Transverse colon (tissue), 4 donors: ENCODE results near the gene APOD. TPM values are rescaled to one million over a fixed set of nuclear protein-coding genes. Genes with fewer than 3 reads are reported as not detected.
"Not testable (repeated sequence)": the region's sequence is repeated elsewhere in the genome, so short reads cannot be mapped to it uniquely, and the experiment has no call there.

Experiments used
- DNase-seq: peaks from one replicate; pipeline ENCODE4 v3.0.0-alpha.2; 2019
- H3K27ac ChIP-seq, 4 donors: fragments of 200-600 bp; sonication (generic); 2 replicates each; pipeline ENCODE4 v1.5.1; 2016 to 2018; ENCODE audit warnings: inconsistent platforms in 4 of 4
- H3K27me3 ChIP-seq: fragments of 200-600 bp; sonication (generic); 2 replicates; pipeline ENCODE4 v1.5.1; 2017; ENCODE audit warnings: inconsistent platforms
- H3K36me3 ChIP-seq, 4 donors: fragments of 200-600 bp; sonication (generic); 2 replicates each; pipeline ENCODE4 v1.5.1; 2017 to 2019; ENCODE audit warnings: inconsistent platforms in 4 of 4
- H3K4me1 ChIP-seq, 4 donors: fragments of 200-600 bp; sonication (generic); 2 replicates each; pipeline ENCODE4 v1.5.1; 2017 to 2020; ENCODE audit warnings: inconsistent platforms in 4 of 4
- H3K4me3 ChIP-seq, 4 donors: fragments of 200-600 bp; sonication (generic); 1 replicate in 1 of 4; 2 replicates in 3 of 4; pipeline versions ENCODE4 v1.5.1 to v1.6.1; 2017 to 2019; ENCODE audit warnings: inconsistent platforms in 4 of 4
- H3K9me3 ChIP-seq, 2 donors: fragments of 200-600 bp; sonication (generic); 2 replicates each; pipeline ENCODE4 v1.5.1; 2017 to 2019; ENCODE audit warnings: inconsistent platforms in 2 of 2
- EP300 ChIP-seq: sonication (generic); formaldehyde crosslinking; IDR thresholded peaks from one replicate; pipeline ENCODE4 v1.6.1; 2017; ENCODE audit warnings: antibody characterized with exemption, low read depth
- POLR2A ChIP-seq: fragments of 450-650 bp; IDR thresholded peaks from one replicate; pipeline ENCODE4 v1.6.1; 2016; ENCODE audit warnings: antibody characterized with exemption, mild to moderate bottlenecking, moderate library complexity
- POLR2AphosphoS5 ChIP-seq, 3 donors: sonication (generic); formaldehyde crosslinking; IDR thresholded peaks; one replicate each; pipeline ENCODE4 v1.6.1; 2016; ENCODE audit warnings: antibody characterized with exemption in 3 of 3
- WGBS, 2 donors: methylation state at CpG; one replicate each; pipeline ENCODE4 v1.1.5; 2018; ENCODE audit warnings: low coverage in 1 of 2; 5-methylcytosine and 5-hydroxymethylcytosine counted together
- in situ Hi-C, 4 donors: fragments of 200-750 bp; cut with MboI; loops; one replicate each; pipeline versions ENCODE4 v1.15.0 to v1.15.1; 2017; ENCODE audit warnings: low sequenced_read_pairs in 3 of 4, low pct_ligation_motif_present in 1 of 4, low pct_unique_long_range_greater_than_20kb in 1 of 4
- intact Hi-C: fragments of 100-400 bp; cut with DNase I; formaldehyde crosslinking; loops from one replicate; pipeline ENCODE4 v1.15.1; 2023; ENCODE audit warnings: low total_unique reads
- total RNA-seq, 4 donors: library from RNA; depleted of rRNA; stranded (reverse); fragments of >200 nt; gene quantifications; one replicate each; pipeline ENCODE4 v1.1.0, GENCODE V29; 2016
- TF ChIP-seq, protein P1 (sequence below), 5 experiments: fragments of 200-600 bp in 3 of 5; fragments of 450-650 bp in 2 of 5; sonication (generic) in 3 of 5; IDR thresholded peaks; 1 replicate in 2 of 5; 2 replicates in 3 of 5; pipeline ENCODE4 v1.5.1; 2016 to 2017; ENCODE audit warnings: antibody characterized with exemption in 5 of 5, inconsistent platforms in 3 of 5, mild to moderate bottlenecking in 2 of 5, moderate library complexity in 1 of 5

Gene APOD
- total RNA-seq, 4 donors from 2014 or later, result 3.4 to 118 (median 46.1) TPM

DNA sequence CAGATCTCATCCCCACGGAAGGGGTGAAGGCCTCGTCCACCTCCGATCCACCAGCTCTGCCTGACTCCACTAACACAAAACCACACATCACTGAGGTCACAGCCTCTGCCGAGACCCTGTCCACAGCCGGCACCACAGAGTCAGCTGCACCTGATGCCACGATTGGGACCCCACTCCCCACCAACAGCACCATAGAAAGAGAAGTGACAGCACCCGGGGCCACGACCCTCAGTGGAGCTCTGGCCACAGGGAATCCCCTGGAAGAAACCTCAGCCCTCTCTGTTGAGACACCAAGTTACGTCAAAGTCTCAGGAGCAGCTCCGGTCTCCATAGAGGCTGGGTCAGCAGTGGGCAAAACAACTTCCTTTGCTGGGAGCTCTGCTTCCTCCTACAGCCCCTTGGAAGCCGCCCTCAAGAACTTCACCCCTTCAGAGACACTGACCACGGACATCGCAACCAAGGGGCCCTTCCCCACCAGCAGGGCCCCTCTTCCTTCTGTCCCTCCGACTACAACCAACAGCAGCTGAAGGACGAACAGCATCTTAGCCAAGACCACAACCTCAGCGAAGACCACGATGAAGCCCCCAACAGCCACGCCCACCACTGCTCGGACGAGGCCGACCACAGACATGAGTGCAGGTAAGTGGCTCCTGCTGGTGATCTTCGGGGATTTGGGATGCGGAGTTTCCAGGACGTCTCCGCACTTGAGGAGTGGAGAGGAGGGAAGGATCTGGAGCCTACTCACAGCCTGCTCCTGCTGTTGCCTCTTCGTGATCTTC, 36.0 kb upstream of the APOD start:
- DNase-seq, intact Hi-C loops, H3K27ac ChIP-seq, H3K27me3 ChIP-seq, H3K4me1 ChIP-seq, H3K36me3 ChIP-seq, H3K9me3 ChIP-seq, H3K4me3 ChIP-seq: not testable (repeated sequence)
- in situ Hi-C loops, result loop anchor here in 3 of 4 donors (5.0 to 25.0 kb wide), 3 partner anchors 105 to 118 kb away; partner anchors contain the start of gene MUC20 (in 1 of the 3)
- 87% methylated on average over 26 of the region's 26 CpGs; no CpG with 5 or more reads in 1 of the 2 donors for WGBS, 2 donors

DNA sequence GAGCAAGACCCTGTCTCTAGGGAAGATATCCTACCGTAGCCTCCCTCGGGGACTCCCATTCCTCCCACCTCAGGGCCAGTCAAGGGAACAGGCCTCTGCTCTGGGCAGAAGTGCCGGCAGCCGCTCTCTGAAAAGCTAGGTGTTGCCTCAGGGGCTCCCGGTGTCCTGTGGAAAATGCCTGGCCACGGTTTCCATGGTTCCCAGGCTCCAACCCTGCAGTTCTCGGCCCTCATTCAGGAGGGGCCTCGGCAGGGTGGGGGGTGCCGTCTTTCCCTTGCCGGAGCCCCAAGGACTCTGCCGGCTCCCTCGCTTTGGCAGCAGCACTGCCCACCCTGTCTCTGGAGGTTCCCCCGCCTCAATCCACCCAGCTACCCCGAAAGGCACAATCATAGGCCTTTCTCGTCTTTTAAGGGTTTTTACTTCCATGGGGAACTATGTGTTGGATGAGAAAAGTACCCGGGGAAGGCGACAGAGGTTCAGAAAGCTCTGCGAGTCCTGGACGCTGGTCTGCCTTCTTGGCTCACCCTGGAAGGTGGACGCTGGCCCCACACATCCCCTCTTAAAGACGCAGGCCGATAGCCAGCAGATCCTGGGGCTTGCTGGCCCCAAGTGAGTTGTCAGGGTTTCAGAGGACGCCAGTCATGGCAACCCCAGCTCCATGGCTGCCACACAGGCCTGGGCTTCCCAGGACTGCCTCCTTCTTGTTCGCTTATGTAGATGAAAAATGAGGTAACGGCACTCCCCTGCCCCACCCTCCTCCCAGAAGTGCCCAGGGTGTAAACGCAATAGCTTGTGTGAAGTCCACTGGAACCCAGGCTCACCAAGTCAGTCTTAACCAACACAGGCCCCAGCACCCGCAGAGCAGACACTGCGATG, 34.3 kb upstream of the APOD start:
- H3K9me3 ChIP-seq, H3K27me3 ChIP-seq, intact Hi-C loops, H3K4me1 ChIP-seq, H3K4me3 ChIP-seq, H3K27ac ChIP-seq, DNase-seq, H3K36me3 ChIP-seq: not testable (repeated sequence)
- 83 to 85% methylated on average over 5 to 15 of the region's 28 CpGs for WGBS, 2 donors
- in situ Hi-C loops, result loop anchor here in 3 of 4 donors (5.0 to 25.0 kb wide), 3 partner anchors 107 to 119 kb away; partner anchors contain the start of gene MUC20 (in 1 of the 3)

DNA sequence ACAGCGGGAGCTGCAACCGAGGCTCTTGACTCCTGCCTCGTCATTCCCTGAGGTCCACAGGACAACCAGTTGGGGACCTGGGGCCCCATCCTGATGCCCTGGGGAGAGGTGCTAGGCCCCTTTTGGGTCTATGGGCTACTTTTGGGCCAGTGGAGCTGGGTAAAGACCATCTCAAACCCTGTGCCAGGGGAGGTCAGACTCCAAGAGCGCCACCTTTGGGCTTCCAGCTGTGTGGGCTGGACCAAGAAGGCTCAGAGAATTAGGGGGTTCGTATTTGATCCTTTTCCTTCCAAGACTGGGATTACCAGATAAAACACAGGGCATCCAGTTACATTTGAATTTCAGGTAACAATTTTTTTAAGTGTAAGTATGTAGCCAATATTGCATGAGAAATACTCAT, 33.4 kb upstream of the APOD start:
- H3K4me3 ChIP-seq, result not testable (repeated sequence)
- in situ Hi-C loops, result loop anchor here in 3 of 4 donors (5.0 to 25.0 kb wide), 3 partner anchors 108 to 120 kb away; partner anchors contain the start of gene MUC20 (in 1 of the 3)

DNA sequence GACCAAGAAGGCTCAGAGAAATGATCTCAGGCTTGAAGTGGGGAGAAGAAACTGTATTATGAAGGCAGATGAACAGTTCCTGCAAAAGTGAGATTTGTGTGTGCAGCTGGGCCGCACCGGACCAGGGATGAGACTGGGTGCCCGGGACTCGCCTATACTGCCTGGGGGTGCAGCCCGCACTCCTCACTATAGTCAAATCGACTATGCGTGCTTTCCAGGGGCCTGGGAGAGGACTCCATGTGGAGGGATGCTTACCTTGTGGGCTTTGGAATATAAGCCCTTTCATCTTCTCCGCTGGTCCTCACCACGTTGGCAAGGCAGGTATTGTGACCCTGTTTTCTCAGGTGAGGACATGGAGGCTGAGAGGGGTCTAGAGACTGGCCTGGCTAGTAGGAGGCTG, 32.9 kb upstream of the APOD start:
- no peaks in the 10 kb centered on the region for H3K27me3 ChIP-seq
- no peak for TF ChIP-seq POLR2A
- TF ChIP-seq POLR2AphosphoS5 (IDR thresholded peaks at IDR 0.05), result no peak
- TF ChIP-seq, protein P1, sequence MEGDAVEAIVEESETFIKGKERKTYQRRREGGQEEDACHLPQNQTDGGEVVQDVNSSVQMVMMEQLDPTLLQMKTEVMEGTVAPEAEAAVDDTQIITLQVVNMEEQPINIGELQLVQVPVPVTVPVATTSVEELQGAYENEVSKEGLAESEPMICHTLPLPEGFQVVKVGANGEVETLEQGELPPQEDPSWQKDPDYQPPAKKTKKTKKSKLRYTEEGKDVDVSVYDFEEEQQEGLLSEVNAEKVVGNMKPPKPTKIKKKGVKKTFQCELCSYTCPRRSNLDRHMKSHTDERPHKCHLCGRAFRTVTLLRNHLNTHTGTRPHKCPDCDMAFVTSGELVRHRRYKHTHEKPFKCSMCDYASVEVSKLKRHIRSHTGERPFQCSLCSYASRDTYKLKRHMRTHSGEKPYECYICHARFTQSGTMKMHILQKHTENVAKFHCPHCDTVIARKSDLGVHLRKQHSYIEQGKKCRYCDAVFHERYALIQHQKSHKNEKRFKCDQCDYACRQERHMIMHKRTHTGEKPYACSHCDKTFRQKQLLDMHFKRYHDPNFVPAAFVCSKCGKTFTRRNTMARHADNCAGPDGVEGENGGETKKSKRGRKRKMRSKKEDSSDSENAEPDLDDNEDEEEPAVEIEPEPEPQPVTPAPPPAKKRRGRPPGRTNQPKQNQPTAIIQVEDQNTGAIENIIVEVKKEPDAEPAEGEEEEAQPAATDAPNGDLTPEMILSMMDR (IDR thresholded peaks at IDR 0.05), result no peak
- TF ChIP-seq EP300, result no peak
- no peaks in the 10 kb centered on the region for H3K36me3 ChIP-seq
- intact Hi-C loops, result no loop called here
- H3K9me3 ChIP-seq, result no peaks in the 10 kb centered on the region
- 91% methylated on average over 9 of the region's 9 CpGs; no CpG with 5 or more reads in 1 of the 2 donors for WGBS, 2 donors
- no peak for DNase-seq
- in situ Hi-C loops, result loop anchor here in 3 of 4 donors (5.0 to 25.0 kb wide), 3 partner anchors 108 to 121 kb away; partner anchors contain the start of gene MUC20 (in 1 of the 3)
- H3K4me1 ChIP-seq, result peaks cover 0 to 4% (median 0%) of the 10 kb centered on the region in 4 donors
- H3K27ac ChIP-seq, result no peak overlapping the region
- no peak overlapping the region for H3K4me3 ChIP-seq

More for the DNA sequence above, 33.4 kb upstream of the APOD start:
- WGBS, 2 donors, result 97% methylated on average over 5 of the region's 5 CpGs; no CpG with 5 or more reads in 1 of the 2 donors
- H3K36me3 ChIP-seq, H3K4me1 ChIP-seq, DNase-seq, intact Hi-C loops, H3K27ac ChIP-seq, H3K9me3 ChIP-seq, H3K27me3 ChIP-seq: not testable (repeated sequence)

DNA sequence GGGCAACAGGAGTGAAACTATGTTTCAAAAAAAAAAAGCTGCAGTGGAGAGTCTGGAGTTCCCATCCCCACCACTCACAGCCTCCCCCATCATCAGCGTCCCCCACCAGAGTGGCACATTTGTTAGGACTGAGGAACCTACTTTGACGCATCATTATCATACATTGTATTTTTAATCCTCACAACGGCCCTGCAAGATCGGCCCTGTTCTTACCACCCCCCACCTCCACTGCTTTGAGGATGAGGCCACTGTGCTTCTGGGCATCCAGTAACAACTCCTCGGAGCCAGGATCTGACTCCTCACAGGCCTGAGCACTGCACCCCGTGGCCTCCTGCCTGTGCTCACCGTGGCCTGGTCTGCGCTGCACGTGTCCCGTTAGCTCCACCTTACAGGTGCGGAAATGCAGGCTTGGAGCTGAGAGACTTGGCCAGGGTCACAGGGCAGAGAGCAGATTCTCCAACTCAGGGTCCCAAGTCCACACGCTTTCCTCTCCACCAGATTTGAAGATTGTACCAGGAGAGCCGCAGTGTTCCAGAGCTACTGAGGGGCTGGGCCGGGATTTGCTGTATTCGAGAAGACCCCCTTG, 32.3 kb upstream of the APOD start:
- H3K4me3 ChIP-seq, H3K27me3 ChIP-seq, H3K4me1 ChIP-seq, H3K36me3 ChIP-seq, H3K9me3 ChIP-seq, DNase-seq, H3K27ac ChIP-seq, intact Hi-C loops: not testable (repeated sequence)
- in situ Hi-C loops, result loop anchor here in 3 of 4 donors (5.0 to 25.0 kb wide), 3 partner anchors 109 to 121 kb away; partner anchors contain the start of gene MUC20 (in 1 of the 3)
- 87% methylated on average over 3 to 6 of the region's 15 CpGs for WGBS, 2 donors

DNA sequence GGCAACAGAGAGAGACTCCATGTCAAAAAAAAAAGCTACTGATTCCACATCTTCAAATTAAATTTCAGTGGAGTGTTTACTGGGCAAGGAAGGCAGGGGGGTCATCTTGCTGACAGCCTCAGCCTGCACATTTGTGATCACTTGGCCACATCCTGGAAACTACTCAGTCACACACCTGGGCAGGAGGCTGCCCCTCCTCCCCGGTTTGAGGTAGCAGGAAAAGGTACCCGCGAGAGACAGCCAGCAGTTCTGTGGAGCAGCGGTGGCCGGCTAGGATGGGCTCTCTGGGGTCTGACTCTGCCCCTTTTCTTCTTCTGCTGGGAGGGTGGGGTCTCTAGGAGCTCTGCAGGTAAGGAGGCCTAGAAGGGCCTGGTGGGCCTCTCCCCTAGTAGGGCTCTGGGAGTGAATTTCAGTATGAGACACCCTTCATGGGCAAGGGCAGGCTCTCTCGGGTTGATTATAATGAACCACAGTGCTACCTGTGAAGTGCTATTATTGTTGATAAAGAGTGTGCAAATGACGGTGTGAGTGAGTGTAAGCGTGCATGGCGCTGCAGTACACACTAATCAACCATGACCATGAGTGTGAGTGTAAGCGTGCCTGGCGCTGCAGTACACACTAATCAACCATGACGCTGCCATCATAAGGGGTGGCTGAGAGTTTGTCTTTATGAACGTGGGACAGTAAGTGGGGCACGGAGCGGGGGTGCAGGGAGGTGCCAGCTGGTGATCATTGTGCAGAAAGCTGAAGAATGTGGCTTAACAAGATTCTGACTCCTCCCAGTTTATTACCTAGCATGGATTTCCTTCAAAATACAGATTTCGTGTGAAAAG, 31.1 kb upstream of the APOD start:
- H3K4me1 ChIP-seq, H3K9me3 ChIP-seq, H3K4me3 ChIP-seq, H3K36me3 ChIP-seq, intact Hi-C loops, H3K27me3 ChIP-seq: not testable (repeated sequence)
- peak overlapping the region in 1 of 4 donors; percentile 63 for H3K27ac ChIP-seq
- DNase-seq, result peak; percentile 25
- WGBS, 2 donors, result 50% methylated on average over 15 of the region's 16 CpGs; no CpG with 5 or more reads in 1 of the 2 donors
- in situ Hi-C loops, result loop anchor here in 3 of 4 donors (5.0 to 25.0 kb wide), 3 partner anchors 110 to 122 kb away; partner anchors contain the start of gene MUC20 (in 1 of the 3)
